ENCODE measurements around the gene C13orf42. TPM values are rescaled to one million over a fixed set of nuclear protein-coding genes. Genes with fewer than 3 reads are reported as not detected.

C13orf42 gene
- total RNA-seq, 4 donors from 2014 or later: not detected

DNA sequence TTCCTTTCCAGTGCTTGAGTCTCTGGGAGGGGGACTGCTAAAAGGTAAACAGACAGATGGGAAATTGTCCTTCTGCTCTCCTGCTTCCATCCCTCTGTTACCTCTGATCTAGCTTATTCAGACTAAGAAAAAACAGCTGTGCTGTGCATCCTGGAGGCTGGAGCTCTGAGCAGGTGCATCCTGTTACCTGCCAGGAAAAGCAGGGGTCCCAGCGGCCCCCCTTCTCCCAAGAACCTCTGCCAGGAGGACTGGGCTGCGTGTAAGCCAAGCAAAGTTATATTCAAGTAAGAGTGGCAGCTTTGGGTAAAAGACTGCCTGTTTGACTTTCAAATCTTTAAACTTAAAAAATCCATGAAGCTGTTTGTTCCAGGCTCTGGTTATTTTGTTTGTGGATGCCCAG lies 75.1 kb downstream of the C13orf42 start:
- Histone ChIP-seq H3K9me3 (no peaks in the 10 kb centered on the region), H3K27me3 (no peaks in the 10 kb centered on the region), H3K36me3 (no peaks in the 10 kb centered on the region), H3K4me1 (no peaks in the 10 kb centered on the region), H3K27ac (no peak overlapping the region), H3K4me3 (no peak overlapping the region)
- DNase-seq (ENCODE audit: low spot score in 2 of 2): no peak
- 71 to 79% methylated on average over 2 of the region's 2 CpGs for WGBS, 2 donors
- TF ChIP-seq POLR2A (IDR thresholded peaks at IDR 0.05) (no peak), EP300 (IDR thresholded peaks at IDR 0.05) (no peak)
- TF ChIP-seq, protein P1, sequence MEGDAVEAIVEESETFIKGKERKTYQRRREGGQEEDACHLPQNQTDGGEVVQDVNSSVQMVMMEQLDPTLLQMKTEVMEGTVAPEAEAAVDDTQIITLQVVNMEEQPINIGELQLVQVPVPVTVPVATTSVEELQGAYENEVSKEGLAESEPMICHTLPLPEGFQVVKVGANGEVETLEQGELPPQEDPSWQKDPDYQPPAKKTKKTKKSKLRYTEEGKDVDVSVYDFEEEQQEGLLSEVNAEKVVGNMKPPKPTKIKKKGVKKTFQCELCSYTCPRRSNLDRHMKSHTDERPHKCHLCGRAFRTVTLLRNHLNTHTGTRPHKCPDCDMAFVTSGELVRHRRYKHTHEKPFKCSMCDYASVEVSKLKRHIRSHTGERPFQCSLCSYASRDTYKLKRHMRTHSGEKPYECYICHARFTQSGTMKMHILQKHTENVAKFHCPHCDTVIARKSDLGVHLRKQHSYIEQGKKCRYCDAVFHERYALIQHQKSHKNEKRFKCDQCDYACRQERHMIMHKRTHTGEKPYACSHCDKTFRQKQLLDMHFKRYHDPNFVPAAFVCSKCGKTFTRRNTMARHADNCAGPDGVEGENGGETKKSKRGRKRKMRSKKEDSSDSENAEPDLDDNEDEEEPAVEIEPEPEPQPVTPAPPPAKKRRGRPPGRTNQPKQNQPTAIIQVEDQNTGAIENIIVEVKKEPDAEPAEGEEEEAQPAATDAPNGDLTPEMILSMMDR (IDR thresholded peaks at IDR 0.05): no peak

DNA sequence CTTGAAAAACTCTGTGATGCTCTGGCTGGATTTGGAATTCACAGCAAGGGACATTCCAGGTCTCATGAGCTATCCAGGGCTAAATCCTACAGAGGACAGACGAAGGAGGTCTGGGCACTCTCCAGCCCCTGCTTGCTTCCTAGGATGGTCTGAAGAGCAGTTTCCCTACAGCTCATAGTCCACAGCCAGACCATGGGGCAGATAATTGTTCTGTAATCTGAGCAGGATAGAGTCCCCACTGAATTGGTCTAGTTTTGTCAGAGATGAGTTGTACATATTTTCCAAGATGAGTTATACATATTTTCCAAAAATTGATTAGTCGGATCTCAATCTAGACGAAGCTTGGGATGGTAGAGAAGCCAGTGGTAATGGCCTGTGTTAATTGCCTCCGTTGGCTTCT lies 75.6 kb downstream of the C13orf42 start:
- Histone ChIP-seq H3K36me3 (no peaks in the 10 kb centered on the region), H3K27me3 (no peaks in the 10 kb centered on the region), H3K9me3 (no peaks in the 10 kb centered on the region), H3K4me1 (no peaks in the 10 kb centered on the region), H3K27ac (no peak overlapping the region), H3K4me3 (no peak overlapping the region)
- TF ChIP-seq EP300 (IDR thresholded peaks at IDR 0.05): no peak
- TF ChIP-seq, protein P1 (IDR thresholded peaks at IDR 0.05): no peak
- TF ChIP-seq POLR2A (IDR thresholded peaks at IDR 0.05): no peak
- WGBS, 2 donors: 80 to 85% methylated on average over 4 of the region's 4 CpGs
- no peak for DNase-seq (ENCODE audit: low spot score in 2 of 2)

DNA sequence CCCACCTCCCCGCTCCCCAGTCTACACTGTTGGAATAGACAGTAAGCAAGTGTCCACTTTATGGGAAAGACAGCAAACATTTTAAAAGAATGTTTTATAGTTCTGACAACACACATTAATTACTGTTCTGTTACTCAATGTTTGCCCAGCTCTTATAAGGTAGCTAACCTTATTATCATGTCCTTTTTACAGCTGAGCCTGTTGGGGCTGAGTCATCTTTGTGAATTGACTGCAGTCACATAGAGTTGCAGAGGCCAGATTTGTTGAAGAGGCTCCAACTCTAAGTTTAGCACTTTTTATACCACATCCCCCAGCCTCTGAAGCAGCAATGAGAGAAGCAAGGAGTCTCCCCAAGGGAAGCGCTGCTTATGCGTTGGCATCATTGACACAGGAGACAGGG lies 76.2 kb downstream of the C13orf42 start:
- Histone ChIP-seq H3K27ac (no peak overlapping the region), H3K4me1 (no peaks in the 10 kb centered on the region), H3K4me3 (no peak overlapping the region), H3K36me3 (no peaks in the 10 kb centered on the region), H3K9me3 (no peaks in the 10 kb centered on the region), H3K27me3 (no peaks in the 10 kb centered on the region)
- DNase-seq (ENCODE audit: low spot score in 2 of 2): no peak
- WGBS, 2 donors: 74 to 91% methylated on average over 3 of the region's 3 CpGs
- TF ChIP-seq EP300 (IDR thresholded peaks at IDR 0.05) (no peak), POLR2A (IDR thresholded peaks at IDR 0.05) (no peak)
- TF ChIP-seq, protein P1 (IDR thresholded peaks at IDR 0.05): no peak

DNA sequence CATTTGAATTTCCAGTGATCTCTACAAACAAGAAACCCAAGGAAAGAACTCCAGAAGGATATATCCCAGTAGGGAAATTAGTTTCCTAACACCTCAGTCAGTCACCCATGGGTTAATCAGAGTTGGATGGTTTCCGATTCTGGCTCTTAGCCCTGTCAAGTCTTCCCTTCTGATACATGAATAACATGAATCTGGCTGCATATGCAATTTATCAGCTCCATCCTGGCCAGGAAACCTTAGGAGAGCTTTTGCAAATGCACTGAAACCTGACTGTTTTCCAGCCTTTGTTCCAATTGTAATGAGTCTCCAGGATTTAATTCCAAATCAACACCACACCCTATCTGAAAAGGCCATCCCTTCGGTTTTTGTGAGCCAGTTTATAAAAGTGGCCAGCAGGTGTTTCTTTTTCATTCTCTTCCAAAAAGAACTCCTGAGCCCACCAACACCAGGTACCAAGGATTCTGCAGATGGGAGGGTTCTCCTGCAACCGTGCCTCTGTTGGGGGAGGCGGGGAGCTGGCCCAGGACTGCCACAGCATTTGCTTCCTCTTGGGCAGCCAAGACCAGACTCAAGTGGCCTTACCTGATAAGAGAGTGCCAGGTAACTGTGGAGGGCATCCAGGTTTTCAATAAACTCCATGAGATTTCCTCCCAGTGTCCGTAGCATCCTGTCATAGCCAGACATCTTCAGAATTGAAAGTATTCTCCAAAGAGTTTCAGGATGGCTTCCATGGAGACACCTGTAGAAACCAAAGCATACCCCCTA lies 77.5 kb downstream of the C13orf42 start:
- Histone ChIP-seq H3K4me1 (no peaks in the 10 kb centered on the region), H3K27ac (no peak overlapping the region), H3K36me3 (no peaks in the 10 kb centered on the region), H3K9me3 (no peaks in the 10 kb centered on the region), H3K4me3 (no peak overlapping the region), H3K27me3 (no peaks in the 10 kb centered on the region)
- TF ChIP-seq, protein P1 (IDR thresholded peaks at IDR 0.05): no peak
- no peak for TF ChIP-seq POLR2A (IDR thresholded peaks at IDR 0.05)
- no peak for TF ChIP-seq EP300 (IDR thresholded peaks at IDR 0.05)
- WGBS, 2 donors: 65 to 67% methylated on average over 5 of the region's 5 CpGs
- DNase-seq (ENCODE audit: low spot score in 2 of 2): no peak

DNA sequence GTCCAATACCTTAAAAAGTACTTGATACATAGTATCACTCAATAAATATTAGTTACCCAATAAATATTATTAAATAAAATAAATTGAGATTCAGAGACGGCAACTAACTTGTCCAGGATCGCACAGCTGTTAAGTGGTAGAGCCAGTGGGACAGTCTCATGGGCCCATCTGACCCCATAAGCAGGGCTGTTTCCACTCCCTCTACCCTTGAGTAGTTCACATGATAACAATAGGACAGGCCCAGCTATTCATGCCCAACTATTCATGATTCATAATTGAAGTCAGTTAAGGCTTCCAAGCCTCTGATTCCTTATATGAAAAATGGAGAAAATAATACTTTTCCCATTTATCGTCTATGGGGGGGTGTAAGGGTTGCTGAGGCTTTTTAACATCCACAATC lies 78.2 kb downstream of the C13orf42 start:
- DNase-seq (ENCODE audit: low spot score in 2 of 2): no peak
- no peaks in the 10 kb centered on the region for H3K4me1 ChIP-seq
- no peaks in the 10 kb centered on the region for H3K36me3 ChIP-seq
- no peaks in the 10 kb centered on the region for H3K9me3 ChIP-seq
- 74 to 77% methylated on average over 3 of the region's 3 CpGs for WGBS, 2 donors
- no peak overlapping the region for H3K27ac ChIP-seq
- TF ChIP-seq, protein P1 (IDR thresholded peaks at IDR 0.05): no peak
- TF ChIP-seq POLR2A (IDR thresholded peaks at IDR 0.05): no peak
- no peak for TF ChIP-seq EP300 (IDR thresholded peaks at IDR 0.05)
- H3K27me3 ChIP-seq: no peaks in the 10 kb centered on the region
- no peak overlapping the region for H3K4me3 ChIP-seq

Other genes with a start within 250 kb of the C13orf42 start
- gene RNASEH2B, start 201.5 kb downstream of the C13orf42 start, total RNA-seq: 100 to 1,000 TPM in 1 of 4 donors, 10 to 100 TPM in 3; 52.5 to 104 (median 76.5) TPM
- 10 to 100 TPM; 12.8 to 30.9 (median 21.8) TPM for gene FAM124A, start 111.1 kb upstream of the C13orf42 start, total RNA-seq
- under 1 TPM in 2 of 4 donors, not detected in 2; 0.20 to 0.87 TPM for gene SERPINE3, start 228.4 kb upstream of the C13orf42 start, total RNA-seq